Loucy (cell line): Measurements from ENCODE around the gene RNASE8.

Source experiments
- H2AFZ ChIP-seq: fragments of 200-600 bp; sonication (generic); 2 replicates; pipeline ENCODE4 v1.6.0; 2016; ENCODE audit warnings: antibody characterized with exemption, mild to moderate bottlenecking, low read length, moderate library complexity
- H3F3A ChIP-seq: fragments of 200-600 bp; 2 replicates; pipeline ENCODE4 v1.6.0; 2016; ENCODE audit warnings: antibody characterized with exemption, low read depth, mild to moderate bottlenecking
- H3K27me3 ChIP-seq: fragments of 200-600 bp; sonication (generic); 2 replicates; pipeline ENCODE4 v1.6.1; 2014; ENCODE audit warnings: low read length, mild to moderate bottlenecking; ENCODE audit not compliant: insufficient read depth, poor library complexity, severe bottlenecking
- H3K36me3 ChIP-seq: fragments of 200-600 bp; sonication (generic); 2 replicates; pipeline ENCODE4 v1.6.1; 2016; ENCODE audit warnings: low read length; ENCODE audit not compliant: insufficient read depth
- H3K4me1 ChIP-seq: fragments of 200-600 bp; sonication (generic); 2 replicates; pipeline ENCODE4 v1.5.1; 2014; ENCODE audit warnings: low read length, mild to moderate bottlenecking; ENCODE audit not compliant: insufficient read depth, poor library complexity, severe bottlenecking
- H3K4me2 ChIP-seq: fragments of 200-600 bp; sonication (generic); 2 replicates; pipeline ENCODE4 v1.6.0; 2014; ENCODE audit warnings: antibody characterized with exemption, low read length, low read depth, mild to moderate bottlenecking; ENCODE audit not compliant: poor library complexity, severe bottlenecking
- H3K4me3 ChIP-seq: fragments of 200-600 bp; sonication (generic); 2 replicates; pipeline ENCODE4 v1.5.1; 2014; ENCODE audit warnings: low read length, mild to moderate bottlenecking, mixed read lengths; ENCODE audit not compliant: poor library complexity, severe bottlenecking
- H3K79me2 ChIP-seq: fragments of 200-600 bp; sonication (generic); 2 replicates; pipeline ENCODE4 v1.6.1; 2014; ENCODE audit warnings: low read length; ENCODE audit not compliant: insufficient read depth
- H3K9ac ChIP-seq: fragments of 200-600 bp; sonication (generic); 2 replicates; pipeline ENCODE4 v1.6.0; 2014; ENCODE audit warnings: mild to moderate bottlenecking, low read depth, low read length, moderate library complexity; ENCODE audit not compliant: poor library complexity, severe bottlenecking
- H3K9me2 ChIP-seq: fragments of 200-600 bp; sonication (generic); replicated peaks from 2 replicates; pipeline ENCODE4 v1.6.1; 2016; ENCODE audit warnings: low read depth, low read length, mixed read lengths
- H3K9me3 ChIP-seq: fragments of 200-600 bp; sonication (generic); 2 replicates; pipeline ENCODE4 v1.6.1; 2014; ENCODE audit warnings: mild to moderate bottlenecking, antibody characterized with exemption, low read length, low read depth; ENCODE audit not compliant: insufficient read depth
- H4K20me1 ChIP-seq: fragments of 200-600 bp; sonication (generic); 2 replicates; pipeline ENCODE4 v1.6.0; 2014; ENCODE audit warnings: antibody characterized with exemption, low read length, mild to moderate bottlenecking; ENCODE audit not compliant: insufficient read depth, poor library complexity, severe bottlenecking
- EZH2phosphoT487 ChIP-seq: fragments of 200-600 bp; IDR thresholded peaks from 2 replicates; pipeline ENCODE4 v1.6.1; 2018; ENCODE audit warnings: antibody characterized with exemption, mild to moderate bottlenecking, moderate library complexity, borderline replicate concordance
- TF ChIP-seq, protein P1 (sequence below): fragments of 200-600 bp; sonication (generic); conservative IDR thresholded peaks from 2 replicates; pipeline ENCODE4 v1.5.1; 2014; ENCODE audit warnings: mild to moderate bottlenecking, antibody characterized with exemption, low read length

RNASE8 gene

DNA sequence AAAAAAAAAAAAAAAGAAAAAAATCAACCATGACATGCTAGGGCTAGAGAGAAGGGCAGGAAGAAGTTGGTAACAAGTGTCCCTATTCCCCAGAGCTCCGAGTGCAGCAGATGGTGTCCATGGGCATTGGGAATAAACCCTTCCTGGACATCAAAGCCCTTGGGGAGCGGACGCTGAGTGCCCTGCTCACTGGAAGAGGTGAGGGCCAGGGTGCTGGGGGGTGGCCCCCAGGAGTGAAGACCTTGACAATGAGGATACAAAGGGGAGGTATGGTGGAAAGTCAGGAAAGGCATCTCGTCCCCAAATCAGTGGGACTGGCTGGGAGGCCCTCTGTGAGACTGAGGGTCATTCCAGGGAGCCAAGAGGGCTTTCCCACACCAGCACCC lies 29.3 kb downstream of the RNASE8 start:
- Histone ChIP-seq H3K9me3 (no peaks in the 10 kb centered on the region), H3K36me3 (no peaks in the 10 kb centered on the region; the same call in 1 of the 2 replicates), H3K79me2 (no peaks in the 10 kb centered on the region), H3K9me2 (no peaks in the 10 kb centered on the region), H4K20me1 (peaks cover 3% of the 10 kb centered on the region), H3F3A (no peaks in the 10 kb centered on the region; the same call in 1 of the 2 replicates), H2AFZ (no peak overlapping the region), H3K9ac (no peak overlapping the region), H3K4me1 (peaks cover 7% of the 10 kb centered on the region), H3K4me2 (no peak overlapping the region), H3K27me3 (no peaks in the 10 kb centered on the region), H3K4me3 (no peak overlapping the region)
- TF ChIP-seq, protein P1, sequence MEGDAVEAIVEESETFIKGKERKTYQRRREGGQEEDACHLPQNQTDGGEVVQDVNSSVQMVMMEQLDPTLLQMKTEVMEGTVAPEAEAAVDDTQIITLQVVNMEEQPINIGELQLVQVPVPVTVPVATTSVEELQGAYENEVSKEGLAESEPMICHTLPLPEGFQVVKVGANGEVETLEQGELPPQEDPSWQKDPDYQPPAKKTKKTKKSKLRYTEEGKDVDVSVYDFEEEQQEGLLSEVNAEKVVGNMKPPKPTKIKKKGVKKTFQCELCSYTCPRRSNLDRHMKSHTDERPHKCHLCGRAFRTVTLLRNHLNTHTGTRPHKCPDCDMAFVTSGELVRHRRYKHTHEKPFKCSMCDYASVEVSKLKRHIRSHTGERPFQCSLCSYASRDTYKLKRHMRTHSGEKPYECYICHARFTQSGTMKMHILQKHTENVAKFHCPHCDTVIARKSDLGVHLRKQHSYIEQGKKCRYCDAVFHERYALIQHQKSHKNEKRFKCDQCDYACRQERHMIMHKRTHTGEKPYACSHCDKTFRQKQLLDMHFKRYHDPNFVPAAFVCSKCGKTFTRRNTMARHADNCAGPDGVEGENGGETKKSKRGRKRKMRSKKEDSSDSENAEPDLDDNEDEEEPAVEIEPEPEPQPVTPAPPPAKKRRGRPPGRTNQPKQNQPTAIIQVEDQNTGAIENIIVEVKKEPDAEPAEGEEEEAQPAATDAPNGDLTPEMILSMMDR: no peak
- no peak for TF ChIP-seq EZH2phosphoT487

- Histone ChIP-seq H3K9me2 (no peaks in the 10 kb centered on the region), H3K9ac (no peak overlapping the region), H2AFZ (no peak overlapping the region), H3K27me3 (no peaks in the 10 kb centered on the region), H3F3A (no peaks in the 10 kb centered on the region; the same call in 1 of the 2 replicates), H4K20me1 (peaks cover 3% of the 10 kb centered on the region), H3K4me2 (peak overlapping the region; percentile 40), H3K79me2 (no peaks in the 10 kb centered on the region), H3K9me3 (no peaks in the 10 kb centered on the region), H3K36me3 (no peaks in the 10 kb centered on the region; the same call in 1 of the 2 replicates), H3K4me3 (no peak overlapping the region), H3K4me1 (peaks cover 7% of the 10 kb centered on the region)
- TF ChIP-seq, protein P1: no peak
- TF ChIP-seq EZH2phosphoT487: no peak
These were observed 29.9 kb downstream of the RNASE8 start for GRCh38 chr14:21087294-21088091.

DNA sequence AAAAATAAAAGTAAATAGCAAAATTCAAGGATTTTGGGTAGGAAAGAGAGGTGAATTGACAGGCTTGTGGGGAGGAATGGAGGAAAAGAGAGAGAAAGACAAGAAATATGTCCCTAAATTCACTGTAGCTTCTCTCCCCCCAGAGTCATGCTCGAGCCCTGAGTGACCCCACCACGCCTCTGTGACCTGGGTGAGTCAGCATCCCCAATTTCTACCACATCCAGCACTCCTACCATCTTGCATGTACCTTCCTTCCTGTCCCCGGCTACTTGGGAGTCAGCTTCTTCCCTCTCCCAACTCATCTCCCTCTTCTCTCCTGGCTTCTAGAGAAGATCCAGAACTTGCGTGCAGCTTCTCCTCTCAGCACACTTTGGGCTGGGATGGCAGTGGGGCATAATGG lies 31.1 kb downstream of the RNASE8 start:
- Histone ChIP-seq H3K9me3 (no peaks in the 10 kb centered on the region), H2AFZ (no peak overlapping the region), H3K27me3 (no peaks in the 10 kb centered on the region), H3K9me2 (no peaks in the 10 kb centered on the region), H3K4me2 (no peak overlapping the region), H3K4me1 (peaks cover 7% of the 10 kb centered on the region), H4K20me1 (peaks cover 3% of the 10 kb centered on the region), H3F3A (no peaks in the 10 kb centered on the region; the same call in 1 of the 2 replicates), H3K36me3 (no peaks in the 10 kb centered on the region; the same call in 1 of the 2 replicates), H3K9ac (no peak overlapping the region), H3K4me3 (no peak overlapping the region), H3K79me2 (no peaks in the 10 kb centered on the region; the same call in 1 of the 2 replicates)
- TF ChIP-seq, protein P1: no peak
- no peak for TF ChIP-seq EZH2phosphoT487
